ENCODE measurements around the gene MGP. TPM values are rescaled to one million over a fixed set of nuclear protein-coding genes. Genes with fewer than 3 reads are reported as not detected.

MGP gene
- total and polyA plus RNA-seq, 2 experiments from 2014 or later: 117 to 561 TPM

DNA sequence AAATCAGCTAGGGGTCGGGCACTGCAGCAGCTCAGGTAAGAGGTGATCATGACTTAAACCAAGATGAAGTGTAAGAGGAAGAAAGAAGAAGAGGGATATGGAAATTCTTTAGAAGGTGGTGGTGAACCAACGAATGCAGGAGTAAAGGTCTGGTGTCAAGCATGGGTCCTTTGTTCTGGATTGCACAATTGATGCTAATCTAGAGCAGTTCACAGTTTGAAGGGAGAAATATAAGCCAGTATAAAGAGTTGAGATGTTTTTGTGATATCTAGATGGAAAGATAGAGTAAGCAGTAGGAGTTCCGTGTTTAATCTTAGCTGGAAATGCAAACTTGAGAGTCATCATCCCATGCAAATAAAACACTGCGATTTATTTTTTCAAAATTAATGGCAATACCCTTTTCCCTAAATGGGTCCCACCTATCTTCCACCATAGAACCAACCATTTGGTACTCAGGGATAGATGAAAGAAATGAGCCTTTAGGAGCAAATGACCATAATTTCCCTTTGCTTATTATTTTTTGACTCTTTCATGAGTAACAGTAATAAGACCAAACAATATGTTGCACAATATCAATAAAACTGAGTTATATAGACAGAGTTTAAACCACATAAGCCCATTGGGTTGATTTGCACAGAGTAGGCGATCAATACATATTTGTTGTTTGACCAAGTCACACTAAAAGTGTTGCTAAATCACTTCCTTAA is 15.0 kb upstream of the MGP start:
- no peak for DNase-seq (ENCODE audit: low spot score)
- Histone ChIP-seq H3K9me3 (ENCODE audit: low read depth) (no peaks in the 10 kb centered on the region), H4K20me1 (ENCODE audit: insufficient read depth, poor library complexity, severe bottlenecking) (no peaks in the 10 kb centered on the region), H3K4me3 (no peak overlapping the region), H3K27ac (no peak overlapping the region), H3K4me1 (ENCODE audit: insufficient read depth) (no peaks in the 10 kb centered on the region), H2AFZ (no peak overlapping the region), H3K4me2 (no peak overlapping the region), H3K9me2 (replicated peaks; ENCODE audit: insufficient read depth) (no peaks in the 10 kb centered on the region), H3K79me2 (no peaks in the 10 kb centered on the region), H3K36me3 (replicated peaks; ENCODE audit: insufficient read depth, low read depth) (no peaks in the 10 kb centered on the region), H3K27me3 (no peaks in the 10 kb centered on the region)
- WGBS (ENCODE audit: low lambda C conversion rate, missing lambda C conversion rate): 88% methylated on average over 5 of the region's 5 CpGs
- TF ChIP-seq EZH2 (IDR thresholded peaks at IDR 0.05; ENCODE audit: borderline replicate concordance) (no peak), CTCF (IDR thresholded peaks at IDR 0.05; ENCODE audit: poor library complexity) (no peak), EZH2phosphoT487 (IDR thresholded peaks at IDR 0.05; ENCODE audit: low read depth, severe bottlenecking, unreplicated experiment) (no peak)

- H3K4me2 ChIP-seq: peak overlapping the region; percentile 52
- no peaks in the 10 kb centered on the region for H3K27me3 ChIP-seq
- TF ChIP-seq EZH2phosphoT487 (IDR thresholded peaks at IDR 0.05; ENCODE audit: low read depth, severe bottlenecking, unreplicated experiment) (no peak), EZH2 (IDR thresholded peaks at IDR 0.05; ENCODE audit: borderline replicate concordance) (no peak), CTCF (IDR thresholded peaks at IDR 0.05; ENCODE audit: poor library complexity) (no peak)
- DNase-seq (ENCODE audit: low spot score): peak; percentile 27
- H3K4me1 ChIP-seq (ENCODE audit: insufficient read depth): no peaks in the 10 kb centered on the region
- H3K36me3 ChIP-seq (replicated peaks; ENCODE audit: insufficient read depth, low read depth): no peaks in the 10 kb centered on the region
- H2AFZ ChIP-seq: no peak overlapping the region
- no peaks in the 10 kb centered on the region for H3K79me2 ChIP-seq
- no peaks in the 10 kb centered on the region for H3K9me3 ChIP-seq (ENCODE audit: low read depth)
- H3K9me2 ChIP-seq (replicated peaks; ENCODE audit: insufficient read depth): no peaks in the 10 kb centered on the region
- no peaks in the 10 kb centered on the region for H4K20me1 ChIP-seq (ENCODE audit: insufficient read depth, poor library complexity, severe bottlenecking)
- no peak overlapping the region for H3K4me3 ChIP-seq
- peak overlapping the region; percentile 74 for H3K27ac ChIP-seq
- 48% methylated on average over 7 of the region's 7 CpGs for WGBS (ENCODE audit: low lambda C conversion rate, missing lambda C conversion rate)
Observed at GRCh38 chr12:14896521-14897169, 11.0 kb upstream of the MGP start.

DNA sequence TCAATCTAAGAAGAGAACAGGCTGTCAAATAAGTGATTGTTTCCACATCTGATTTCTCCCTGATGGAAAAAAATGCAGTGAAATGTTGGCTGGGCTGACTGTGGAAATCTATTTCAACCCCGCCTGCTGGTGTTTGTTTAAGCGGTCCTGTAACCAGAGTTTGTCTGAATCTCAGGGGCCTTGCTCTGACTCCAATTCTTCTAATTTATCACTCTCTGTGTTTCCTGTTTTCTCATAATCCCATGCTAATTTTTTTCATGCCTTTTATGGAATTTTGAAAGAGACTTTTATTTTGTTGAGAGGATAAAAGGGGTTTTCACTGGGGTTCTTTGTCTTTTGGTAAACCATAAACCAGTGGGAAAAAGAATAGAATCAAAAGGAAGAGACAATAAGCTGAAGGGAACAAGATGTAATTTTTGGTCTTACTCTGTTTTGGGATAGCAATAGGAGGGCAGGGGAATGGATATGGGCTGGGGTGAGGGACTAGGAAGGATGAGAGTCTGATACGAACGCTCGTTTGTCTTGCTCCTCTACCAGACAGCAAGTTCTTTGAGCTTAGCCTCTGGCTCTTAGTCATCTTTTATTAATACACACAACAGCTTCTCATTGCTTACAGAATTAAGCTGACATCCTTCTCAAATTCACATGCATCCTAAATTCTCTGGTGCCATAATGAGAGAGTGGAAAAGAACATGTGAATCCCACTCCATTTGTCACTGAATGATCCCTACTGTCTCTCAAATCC is 8.0 kb upstream of the MGP start:
- no peak for DNase-seq (ENCODE audit: low spot score)
- H3K4me3 ChIP-seq: no peak overlapping the region
- H3K9me2 ChIP-seq (replicated peaks; ENCODE audit: insufficient read depth): no peaks in the 10 kb centered on the region
- H3K4me2 ChIP-seq: no peak overlapping the region
- no peaks in the 10 kb centered on the region for H3K79me2 ChIP-seq
- H3K9me3 ChIP-seq (ENCODE audit: low read depth): no peaks in the 10 kb centered on the region
- no peaks in the 10 kb centered on the region for H3K27me3 ChIP-seq
- no peaks in the 10 kb centered on the region for H3K36me3 ChIP-seq (replicated peaks; ENCODE audit: insufficient read depth, low read depth)
- H3K27ac ChIP-seq: peak overlapping the region; percentile 25
- H3K4me1 ChIP-seq (ENCODE audit: insufficient read depth): no peaks in the 10 kb centered on the region
- no peak for TF ChIP-seq EZH2 (IDR thresholded peaks at IDR 0.05; ENCODE audit: borderline replicate concordance)
- TF ChIP-seq CTCF (IDR thresholded peaks at IDR 0.05; ENCODE audit: poor library complexity): no peak
- no peak for TF ChIP-seq EZH2phosphoT487 (IDR thresholded peaks at IDR 0.05; ENCODE audit: low read depth, severe bottlenecking, unreplicated experiment)
- H2AFZ ChIP-seq: peak overlapping the region; percentile 5
- 70% methylated on average over 5 of the region's 5 CpGs for WGBS (ENCODE audit: low lambda C conversion rate, missing lambda C conversion rate)
- no peaks in the 10 kb centered on the region for H4K20me1 ChIP-seq (ENCODE audit: insufficient read depth, poor library complexity, severe bottlenecking)

Measured in hepatocyte (in vitro differentiated cells).